ENCODE results near the gene FDPS. TPM values are rescaled to one million over a fixed set of nuclear protein-coding genes. Genes with fewer than 3 reads are reported as not detected.

FDPS gene
- total RNA-seq, 1 experiment from 2014 or later = 269 TPM

DNA sequence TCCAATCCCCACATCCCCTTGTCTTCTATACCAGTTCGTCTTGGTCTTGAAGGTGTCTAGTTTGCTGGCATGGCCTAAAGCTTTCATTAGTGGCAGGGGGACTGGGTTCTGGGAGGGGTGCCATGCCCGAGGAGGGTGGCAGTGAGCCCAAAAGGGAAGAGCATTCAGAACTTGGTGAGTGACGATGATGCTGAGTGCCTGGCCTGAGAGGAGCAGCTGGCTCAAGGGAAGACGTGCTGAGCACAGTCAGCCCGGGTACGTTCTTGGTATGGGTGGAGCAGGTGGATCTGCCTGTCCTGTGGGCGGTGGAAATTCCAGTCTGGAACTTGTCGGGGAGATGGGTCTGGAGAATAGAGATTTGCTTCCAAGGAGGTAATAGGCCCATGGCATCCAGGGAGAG lies 4.6 kb downstream of the FDPS start:
- H3K4me2 ChIP-seq (ENCODE audit: low read length) = no peak overlapping the region
- ChIA-PET POLR2A (interaction anchor here (0.8 kb wide), 1 partner anchor 20 kb away, joined by 5 read pairs; no protein-coding TSS in a partner anchor), CTCF (no interaction called here), RAD21 (ENCODE audit: low non-redundant PET in 1 of 2, low total read pairs in 2 of 2, uncharacterized antibody in 2 of 2, unreplicated experiment in 2 of 2) (no interaction called here)
- TF ChIP-seq YY1 (IDR thresholded peaks at IDR 0.05; ENCODE audit: extremely low read depth, insufficient replicate concordance, low read depth, low read length) = no peak
- no peak for TF ChIP-seq POLR2AphosphoS5 (IDR thresholded peaks at IDR 0.05; ENCODE audit: low read depth, low read length)
- TF ChIP-seq EZH2phosphoT487 (IDR thresholded peaks at IDR 0.05; ENCODE audit: borderline replicate concordance) = no peak
- no peak for TF ChIP-seq RAD21 (IDR thresholded peaks at IDR 0.05; ENCODE audit: low read depth)
- TF ChIP-seq JUND (IDR thresholded peaks at IDR 0.05) = no peak
- TF ChIP-seq ATF3 (IDR thresholded peaks at IDR 0.05) = no peak
- TF ChIP-seq ZFX (IDR thresholded peaks at IDR 0.05) = no peak
- no peak for TF ChIP-seq TCF7L2 (IDR thresholded peaks at IDR 0.05; ENCODE audit: borderline replicate concordance, extremely low read depth, insufficient read depth, insufficient read length)
- TF ChIP-seq SIN3A (IDR thresholded peaks at IDR 0.05; ENCODE audit: low read depth) = no peak
- TF ChIP-seq, protein P1, sequence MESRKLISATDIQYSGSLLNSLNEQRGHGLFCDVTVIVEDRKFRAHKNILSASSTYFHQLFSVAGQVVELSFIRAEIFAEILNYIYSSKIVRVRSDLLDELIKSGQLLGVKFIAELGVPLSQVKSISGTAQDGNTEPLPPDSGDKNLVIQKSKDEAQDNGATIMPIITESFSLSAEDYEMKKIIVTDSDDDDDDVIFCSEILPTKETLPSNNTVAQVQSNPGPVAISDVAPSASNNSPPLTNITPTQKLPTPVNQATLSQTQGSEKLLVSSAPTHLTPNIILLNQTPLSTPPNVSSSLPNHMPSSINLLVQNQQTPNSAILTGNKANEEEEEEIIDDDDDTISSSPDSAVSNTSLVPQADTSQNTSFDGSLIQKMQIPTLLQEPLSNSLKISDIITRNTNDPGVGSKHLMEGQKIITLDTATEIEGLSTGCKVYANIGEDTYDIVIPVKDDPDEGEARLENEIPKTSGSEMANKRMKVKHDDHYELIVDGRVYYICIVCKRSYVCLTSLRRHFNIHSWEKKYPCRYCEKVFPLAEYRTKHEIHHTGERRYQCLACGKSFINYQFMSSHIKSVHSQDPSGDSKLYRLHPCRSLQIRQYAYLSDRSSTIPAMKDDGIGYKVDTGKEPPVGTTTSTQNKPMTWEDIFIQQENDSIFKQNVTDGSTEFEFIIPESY (IDR thresholded peaks at IDR 0.05; ENCODE audit: extremely low read depth, insufficient replicate concordance, low read length) = no peak
- TF ChIP-seq MAX (IDR thresholded peaks at IDR 0.05) = no peak
- no peak for TF ChIP-seq CEBPB (IDR thresholded peaks at IDR 0.05; ENCODE audit: low read depth)
- TF ChIP-seq, protein P2, sequence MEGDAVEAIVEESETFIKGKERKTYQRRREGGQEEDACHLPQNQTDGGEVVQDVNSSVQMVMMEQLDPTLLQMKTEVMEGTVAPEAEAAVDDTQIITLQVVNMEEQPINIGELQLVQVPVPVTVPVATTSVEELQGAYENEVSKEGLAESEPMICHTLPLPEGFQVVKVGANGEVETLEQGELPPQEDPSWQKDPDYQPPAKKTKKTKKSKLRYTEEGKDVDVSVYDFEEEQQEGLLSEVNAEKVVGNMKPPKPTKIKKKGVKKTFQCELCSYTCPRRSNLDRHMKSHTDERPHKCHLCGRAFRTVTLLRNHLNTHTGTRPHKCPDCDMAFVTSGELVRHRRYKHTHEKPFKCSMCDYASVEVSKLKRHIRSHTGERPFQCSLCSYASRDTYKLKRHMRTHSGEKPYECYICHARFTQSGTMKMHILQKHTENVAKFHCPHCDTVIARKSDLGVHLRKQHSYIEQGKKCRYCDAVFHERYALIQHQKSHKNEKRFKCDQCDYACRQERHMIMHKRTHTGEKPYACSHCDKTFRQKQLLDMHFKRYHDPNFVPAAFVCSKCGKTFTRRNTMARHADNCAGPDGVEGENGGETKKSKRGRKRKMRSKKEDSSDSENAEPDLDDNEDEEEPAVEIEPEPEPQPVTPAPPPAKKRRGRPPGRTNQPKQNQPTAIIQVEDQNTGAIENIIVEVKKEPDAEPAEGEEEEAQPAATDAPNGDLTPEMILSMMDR (IDR thresholded peaks at IDR 0.05 in 2 of 3, conservative IDR thresholded peaks at IDR 0.05 in 1 of 3; ENCODE audit: borderline replicate concordance in 1 of 3, insufficient read depth in 1 of 3, low read depth in 2 of 3, low read length in 2 of 3) = no peak
- no peak for TF ChIP-seq FOSL1 (IDR thresholded peaks at IDR 0.05; ENCODE audit: low read depth)
- TF ChIP-seq ELF1 (IDR thresholded peaks at IDR 0.05; ENCODE audit: borderline replicate concordance, low read depth) = no peak
- H3K4me3 ChIP-seq (replicated peaks in 1 of 2; ENCODE audit: low read depth in 1 of 2, low read length in 2 of 2) = no peak overlapping the region
- no peaks in the 10 kb centered on the region for H3K9me2 ChIP-seq (ENCODE audit: insufficient read depth)
- H3K79me2 ChIP-seq (ENCODE audit: insufficient read depth, low read length) = peaks cover 50% of the 10 kb centered on the region
- peaks cover 7 to 22% of the 10 kb centered on the region in 2 experiments; a peak in 3 of 4 replicates for H3K36me3 ChIP-seq (ENCODE audit: control insufficient read depth in 1 of 2, insufficient read depth in 2 of 2, low read length in 2 of 2)
- peaks cover 2 to 7% of the 10 kb centered on the region in 2 experiments; a peak in 3 of 4 replicates for H3K4me1 ChIP-seq (ENCODE audit: control insufficient read depth in 1 of 2, insufficient read depth in 2 of 2, low read length in 2 of 2)
- no TSS peak for BruUV-seq (replicated peaks)
- intact Hi-C loops (cut with micrococcal nuclease) = no loop called here
- no peak overlapping the region for H3K9ac ChIP-seq (ENCODE audit: low read length)
- no peak overlapping the region for H2AFZ ChIP-seq (ENCODE audit: low read depth, low read length, poor library complexity, severe bottlenecking)
- no peaks in the 10 kb centered on the region for H3K27me3 ChIP-seq (ENCODE audit: insufficient read depth, low read length)
- no peak overlapping the region for H3K27ac ChIP-seq (ENCODE audit: low read depth, low read length)
- ATAC-seq = no peak
- H3K9me3 ChIP-seq (ENCODE audit: control insufficient read depth in 1 of 2, insufficient read depth in 1 of 2, low read depth in 1 of 2, low read length in 2 of 2) = no peaks in the 10 kb centered on the region
- H4K20me1 ChIP-seq (ENCODE audit: insufficient read depth) = no peaks in the 10 kb centered on the region
- DNase-seq (ENCODE audit: low read depth, low spot score) = no peak
